Measurements from ENCODE around the gene DHRSX.
"Not testable (repeated sequence)": the region's sequence is repeated elsewhere in the genome, so short reads cannot be mapped to it uniquely, and the experiment has no call there.

DHRSX gene

GRCh38 chrX:2299871-2300270 is 200.9 kb downstream of the DHRSX start:
- FAIRE-seq: no peak

GRCh38 chrX:2286731-2287130 is 214.0 kb downstream of the DHRSX start:
- FAIRE-seq: no peak

GRCh38 chrX:2284601-2285000 is 216.2 kb downstream of the DHRSX start:
- FAIRE-seq: no peak

GRCh38 chrX:2284133-2284532 is 216.6 kb downstream of the DHRSX start:
- FAIRE-seq: no peak

- no peak for FAIRE-seq
Measured at GRCh38 chrX:2283111-2283859, 217.5 kb downstream of the DHRSX start.

GRCh38 chrX:2282490-2283090 is 218.2 kb downstream of the DHRSX start:
- no peak for FAIRE-seq

GRCh38 chrX:2272337-2272736 is 228.4 kb downstream of the DHRSX start:
- no peak for FAIRE-seq

- FAIRE-seq: not testable (repeated sequence)
Measured at GRCh38 chrX:2271595-2271994, 229.2 kb downstream of the DHRSX start.

GRCh38 chrX:2270783-2271182 is 230.0 kb downstream of the DHRSX start:
- FAIRE-seq: not testable (repeated sequence)

GRCh38 chrX:2267890-2268289 is 232.9 kb downstream of the DHRSX start:
- FAIRE-seq: no peak

- FAIRE-seq: no peak
Measured at GRCh38 chrX:2266445-2267349, 234.1 kb downstream of the DHRSX start.

GRCh38 chrX:2265658-2266444 is 234.9 kb downstream of the DHRSX start:
- not testable (repeated sequence) for FAIRE-seq

- FAIRE-seq: no peak
Measured at GRCh38 chrX:2264179-2265030, 236.4 kb downstream of the DHRSX start.

GRCh38 chrX:2263203-2263602 is 237.6 kb downstream of the DHRSX start:
- no peak for FAIRE-seq

GRCh38 chrX:2262668-2263055 is 238.1 kb downstream of the DHRSX start:
- FAIRE-seq: no peak

GRCh38 chrX:2261831-2262667 is 238.7 kb downstream of the DHRSX start:
- FAIRE-seq: no peak

GRCh38 chrX:2252331-2253065 is 248.3 kb downstream of the DHRSX start:
- no peak for FAIRE-seq

GRCh38 chrX:2251211-2251610 is 249.6 kb downstream of the DHRSX start:
- FAIRE-seq: no peak

GRCh38 chrX:2243913-2244460 is 256.8 kb downstream of the DHRSX start:
- no peak for FAIRE-seq

- FAIRE-seq: no peak
Measured at GRCh38 chrX:2242980-2243379, 257.8 kb downstream of the DHRSX start.

Data from A204.1 (cell line).